Liver (tissue), 9 donors: ENCODE measurements around the gene KAZN. TPM values are rescaled to one million over a fixed set of nuclear protein-coding genes. Genes with fewer than 3 reads are reported as not detected.

Experiments used
- DNase-seq: peaks from one replicate; pipeline ENCODE4 v3.0.0-alpha.2; 2017; ENCODE audit warnings: low spot score
- H3K27ac ChIP-seq, 2 donors: one replicate each; pipeline ENCODE4 v1.7.0; 2013; ENCODE audit warnings: inconsistent platforms in 2 of 2, low read length in 2 of 2, control low read depth in 1 of 2, low read depth in 1 of 2, mild to moderate bottlenecking in 1 of 2
- H3K27me3 ChIP-seq, 4 donors: one replicate each; pipeline versions ENCODE4 v1.6.1 to v1.7.0; 2013; ENCODE audit warnings: low read length in 3 of 4, inconsistent platforms in 1 of 4, mild to moderate bottlenecking in 1 of 4, moderate library complexity in 1 of 4; ENCODE audit not compliant: control insufficient read depth in 4 of 4, insufficient read depth in 4 of 4
- H3K36me3 ChIP-seq, 4 donors: one replicate each; pipeline versions ENCODE4 v1.6.1 to v1.7.0; 2013; ENCODE audit warnings: low read length in 3 of 4, mild to moderate bottlenecking in 3 of 4, low read depth in 1 of 4, moderate library complexity in 1 of 4; ENCODE audit not compliant: control insufficient read depth in 4 of 4, insufficient read depth in 3 of 4
- H3K4me1 ChIP-seq, 4 donors: one replicate each; pipeline versions ENCODE4 v1.6.1 to v1.7.0; 2013; ENCODE audit warnings: low read length in 3 of 4, mild to moderate bottlenecking in 3 of 4, moderate library complexity in 1 of 4; ENCODE audit not compliant: control insufficient read depth in 4 of 4, insufficient read depth in 4 of 4
- H3K4me3 ChIP-seq, 3 donors: one replicate each; pipeline versions ENCODE4 v1.6.1 to v1.7.0; 2013; ENCODE audit warnings: low read length in 3 of 3, control low read depth in 1 of 3, low read depth in 1 of 3, mild to moderate bottlenecking in 1 of 3
- H3K9ac ChIP-seq, 2 donors: one replicate each; pipeline ENCODE4 v1.7.0; 2013; ENCODE audit warnings: low read length in 2 of 2, mild to moderate bottlenecking in 2 of 2, moderate library complexity in 2 of 2, control low read depth in 1 of 2, low read depth in 1 of 2
- H3K9me3 ChIP-seq, 4 donors: one replicate each; pipeline versions ENCODE4 v1.6.1 to v1.7.0; 2013; ENCODE audit warnings: low read length in 3 of 4; ENCODE audit not compliant: control insufficient read depth in 4 of 4
- ATF3 ChIP-seq: IDR thresholded peaks from 2 replicates; pipeline ENCODE4 v1.6.1; 2016; ENCODE audit warnings: antibody characterized with exemption
- CTCF ChIP-seq: fragments of 150-350 bp; IDR thresholded peaks from 2 replicates; pipeline ENCODE4 v1.5.1; 2017; ENCODE audit warnings: improper control_type of control experiment, low read depth, low read length; ENCODE audit not compliant: missing input control
- EGR1 ChIP-seq, 2 donors: IDR thresholded peaks; 2 replicates each; pipeline ENCODE4 v1.6.1; 2016 to 2018; ENCODE audit warnings: antibody characterized with exemption in 2 of 2, low read depth in 2 of 2
- FOXA1 ChIP-seq: IDR thresholded peaks from 2 replicates; pipeline ENCODE4 v1.6.1; 2016; ENCODE audit warnings: antibody characterized with exemption
- FOXA2 ChIP-seq: IDR thresholded peaks from 2 replicates; pipeline ENCODE4 v1.6.1; 2016; ENCODE audit warnings: antibody characterized with exemption
- GABPA ChIP-seq, 2 donors: IDR thresholded peaks in 1 of 2; conservative IDR thresholded peaks in 1 of 2; 2 replicates each; pipeline ENCODE4 v1.6.1; 2016; ENCODE audit warnings: antibody characterized with exemption in 2 of 2, mild to moderate bottlenecking in 1 of 2, moderate library complexity in 1 of 2
- HNF4A ChIP-seq, 2 donors: conservative IDR thresholded peaks; 2 replicates each; pipeline ENCODE4 v1.6.1; 2016; ENCODE audit warnings: antibody characterized with exemption in 2 of 2, mild to moderate bottlenecking in 2 of 2
- HNF4G ChIP-seq: IDR thresholded peaks from 2 replicates; pipeline ENCODE4 v1.6.1; 2016; ENCODE audit warnings: antibody characterized with exemption
- JUND ChIP-seq, 2 donors: IDR thresholded peaks; 2 replicates each; pipeline ENCODE4 v1.6.1; 2016; ENCODE audit warnings: antibody characterized with exemption in 2 of 2
- MAX ChIP-seq: IDR thresholded peaks from 2 replicates; pipeline ENCODE4 v1.6.1; 2016; ENCODE audit warnings: antibody characterized with exemption
- NR2F2 ChIP-seq: IDR thresholded peaks from 2 replicates; pipeline ENCODE4 v1.6.1; 2016; ENCODE audit warnings: antibody characterized with exemption
- RAD21 ChIP-seq, 2 donors: IDR thresholded peaks; 2 replicates each; pipeline ENCODE4 v1.6.1; 2016; ENCODE audit warnings: antibody characterized with exemption in 2 of 2, mild to moderate bottlenecking in 2 of 2
- REST ChIP-seq: IDR thresholded peaks from 2 replicates; pipeline ENCODE4 v1.6.1; 2016; ENCODE audit warnings: antibody characterized with exemption, mild to moderate bottlenecking
- RXRA ChIP-seq, 2 donors: IDR thresholded peaks; 2 replicates each; pipeline ENCODE4 v1.6.1; 2017 to 2018; ENCODE audit warnings: antibody characterized with exemption in 2 of 2, mild to moderate bottlenecking in 1 of 2
- SP1 ChIP-seq: IDR thresholded peaks from 2 replicates; pipeline ENCODE4 v1.6.1; 2018; ENCODE audit warnings: antibody characterized with exemption, mild to moderate bottlenecking
- TAF1 ChIP-seq: conservative IDR thresholded peaks from 2 replicates; pipeline ENCODE4 v1.6.1; 2016; ENCODE audit warnings: antibody characterized with exemption, mild to moderate bottlenecking
- YY1 ChIP-seq: IDR thresholded peaks from 2 replicates; pipeline ENCODE4 v1.6.1; 2016; ENCODE audit warnings: antibody characterized with exemption, mild to moderate bottlenecking
- ZBTB33 ChIP-seq: IDR thresholded peaks from 2 replicates; pipeline ENCODE4 v1.6.1; 2016; ENCODE audit warnings: antibody characterized with exemption
- WGBS: extraction: QIAGEN DNeasy Blood & Tissue Kit; methylation state at CpG from one replicate; pipeline ENCODE4 v1.1.7; 2013; 5-methylcytosine and 5-hydroxymethylcytosine counted together
- polyA plus RNA-seq, 2 donors: library from polyadenylated mRNA; stranded (reverse) in 1 of 2; unstranded in 1 of 2; fragments of 200-250 nt in 1 of 2; fragments of >200 nt in 1 of 2; fragmentation: Nextera tagmentation in 1 of 2; extraction: Ambion mirVana in 1 of 2; gene quantifications; one replicate each; pipeline versions ENCODE4 v1.2.1 to v1.2.3, GENCODE V29; 2013 to 2015
- total RNA-seq, 2 donors: library from RNA; depleted of rRNA; stranded (reverse); fragments of >200 nt; gene quantifications; one replicate each; pipeline ENCODE4 v1.2.3, GENCODE V29; 2014
- donor health status: healthy.
- donor health status: healthy.
- donor health status: healthy.
- donor health status: healthy.
- donor health status: healthy.

KAZN gene
- total and polyA plus RNA-seq, 4 donors: 1.9 to 6.9 (median 2.4) TPM

GRCh38 chr1:15075817-15076216 lies 477.3 kb downstream of the KAZN start:
- TF ChIP-seq FOXA1 (no peak), SP1 (no peak), RAD21 (IDR thresholded peaks at IDR 0.05) (no peak), YY1 (no peak), NR2F2 (peak; percentile 32), RXRA (IDR thresholded peaks at IDR 0.05) (no peak), ZBTB33 (no peak), ATF3 (no peak), REST (no peak)
- no peak overlapping the region for H3K9ac ChIP-seq

GRCh38 chr1:15076807-15077206 lies 478.3 kb downstream of the KAZN start:
- DNase-seq: no peak

More at GRCh38 chr1:15075817-15076216, 477.3 kb downstream of the KAZN start:
- H3K27me3 ChIP-seq: no peaks in the 10 kb centered on the region
- WGBS: 76% methylated on average over 2 of the region's 2 CpGs
- no peaks in the 10 kb centered on the region for H3K9me3 ChIP-seq
- no peak for DNase-seq
- no peak overlapping the region for H3K27ac ChIP-seq
- no peaks in the 10 kb centered on the region for H3K36me3 ChIP-seq
- no peak overlapping the region for H3K4me3 ChIP-seq
- no peaks in the 10 kb centered on the region for H3K4me1 ChIP-seq

More at GRCh38 chr1:15076807-15077206, 478.3 kb downstream of the KAZN start:
- Histone ChIP-seq H3K9ac (no peak overlapping the region), H3K4me1 (no peaks in the 10 kb centered on the region), H3K27me3 (no peaks in the 10 kb centered on the region), H3K27ac (no peak overlapping the region), H3K36me3 (no peaks in the 10 kb centered on the region), H3K9me3 (no peaks in the 10 kb centered on the region), H3K4me3 (no peak overlapping the region)
- WGBS: 91% methylated on average over 9 of the region's 9 CpGs
- no peak for TF ChIP-seq REST
- TF ChIP-seq CTCF: no peak
- no peak for TF ChIP-seq FOXA2
- no peak for TF ChIP-seq FOXA1
- no peak for TF ChIP-seq RAD21 (IDR thresholded peaks at IDR 0.05)
- no peak for TF ChIP-seq RXRA (IDR thresholded peaks at IDR 0.05)
- TF ChIP-seq MAX: no peak
- TF ChIP-seq EGR1 (IDR thresholded peaks at IDR 0.05; ENCODE audit: low read depth in 2 of 2): no peak
- TF ChIP-seq TAF1: no peak
- TF ChIP-seq ZBTB33: no peak
- TF ChIP-seq YY1: no peak
- TF ChIP-seq HNF4G: no peak
- no peak for TF ChIP-seq HNF4A (conservative IDR thresholded peaks at IDR 0.05)
- no peak for TF ChIP-seq NR2F2
- TF ChIP-seq SP1: no peak
- TF ChIP-seq JUND (IDR thresholded peaks at IDR 0.05): no peak
- no peak for TF ChIP-seq ATF3
- no peak for TF ChIP-seq GABPA (IDR thresholded peaks at IDR 0.05 in 1 of 2, conservative IDR thresholded peaks at IDR 0.05 in 1 of 2)
